K562 (cell line): ENCODE data around the gene TGOLN2. TPM values are rescaled to one million over a fixed set of nuclear protein-coding genes. Genes with fewer than 3 reads are reported as not detected.

Experiments
- BRD9 ChIP-seq: fragments of 450-650 bp; IDR thresholded peaks from 2 replicates; pipeline ENCODE4 v1.6.1; 2018; ENCODE audit warnings: low read depth; ENCODE audit not compliant: partially characterized antibody
- DIDO1 ChIP-seq: fragments of 450-650 bp; IDR thresholded peaks from 2 replicates; pipeline ENCODE4 v1.6.1; 2016; ENCODE audit warnings: low read depth, missing biosample characterization, missing genetic modification characterization
- DMBX1 ChIP-seq: fragments of 250-450 bp; sonication (Bioruptor Pico); IDR thresholded peaks from 2 replicates; pipeline ENCODE4 v1.8.0; 2022; ENCODE audit warnings: inconsistent platforms, mild to moderate bottlenecking, moderate library complexity, borderline replicate concordance
- EP300 ChIP-seq: IDR thresholded peaks from 2 replicates; pipeline ENCODE4 v1.6.1; 2012; ENCODE audit warnings: low read length, improper control_type of control experiment
- EWSR1 ChIP-seq: fragments of 450-650 bp; IDR thresholded peaks from 2 replicates; pipeline ENCODE4 v1.6.1; 2018; ENCODE audit warnings: borderline replicate concordance, mild to moderate bottlenecking, low read depth, moderate library complexity; ENCODE audit not compliant: partially characterized antibody
- HCFC1 ChIP-seq: IDR thresholded peaks from 2 replicates; pipeline ENCODE4 v1.6.1; 2012; ENCODE audit warnings: low read depth, low read length, improper control_type of control experiment
- HDAC1 ChIP-seq, 2 experiments: fragments of 450-650 bp; IDR thresholded peaks; 2 replicates each; pipeline ENCODE4 v1.6.1; 2016 to 2017; ENCODE audit warnings: inconsistent platforms in 1 of 2, mild to moderate bottlenecking in 1 of 2, moderate library complexity in 1 of 2
- MCM3 ChIP-seq: fragments of 450-650 bp; IDR thresholded peaks from 2 replicates; pipeline ENCODE4 v1.6.1; 2016
- MYC ChIP-seq, 2 experiments: fragments of 250-450 bp in 1 of 2; sonication (Bioruptor Pico) in 1 of 2; IDR thresholded peaks; 2 replicates each; pipeline versions ENCODE4 v1.5.1 to v1.6.1; 2012 to 2021; ENCODE audit warnings: low read depth in 2 of 2, borderline replicate concordance in 1 of 2, improper control_type of control experiment in 1 of 2, low read length in 1 of 2, mild to moderate bottlenecking in 1 of 2, moderate library complexity in 1 of 2
- NCOR1 ChIP-seq: fragments of 450-650 bp; IDR thresholded peaks from 2 replicates; pipeline ENCODE4 v1.6.1; 2016; ENCODE audit warnings: mild to moderate bottlenecking, moderate library complexity
- NFATC3 ChIP-seq: fragments of 450-650 bp; IDR thresholded peaks from 2 replicates; pipeline ENCODE4 v1.6.1; 2017; ENCODE audit warnings: mild to moderate bottlenecking
- POLR2H ChIP-seq: IDR thresholded peaks from 2 replicates; pipeline ENCODE4 v1.6.1; 2016; ENCODE audit warnings: missing genetic modification characterization, low read depth, mild to moderate bottlenecking, control low read depth, missing compliant biosample characterization, moderate library complexity
- RHOXF2B ChIP-seq: fragments of 250-450 bp; sonication (Bioruptor Pico); conservative IDR thresholded peaks from 2 replicates; pipeline ENCODE4 v1.5.1; 2021
- ZBTB2 ChIP-seq: fragments of 450-650 bp; IDR thresholded peaks from 2 replicates; pipeline ENCODE4 v1.6.1; 2016; ENCODE audit warnings: antibody characterized with exemption
- polyA plus RNA-seq, 8 experiments: library from polyadenylated mRNA; depleted of rRNA in 4 of 8; stranded (reverse) in 5 of 8; unstranded in 3 of 8; fragments of >200 nt; fragmentation: Nextera tagmentation in 2 of 8; fragmentation: Illumina TruSeq in 1 of 8; extraction: Ambion mirVana in 2 of 8; extraction: Trizol in 1 of 8; gene quantifications; 2 replicates each; pipeline versions ENCODE4 v1.2.1 to v1.2.3, GENCODE V29; 2011 to 2014; ENCODE audit warnings: inconsistent platforms in 1 of 8, missing spikeins in 1 of 8
- total RNA-seq, 7 experiments: library from RNA; depleted of rRNA in 6 of 7; stranded (reverse); fragments of >200 nt in 6 of 7; fragmentation: Illumina TruSeq in 2 of 7; extraction: Trizol in 2 of 7; gene quantifications; 2 replicates each; pipeline versions ENCODE4 v1.2.1 to v1.2.3, GENCODE V29; 2011 to 2021; ENCODE audit warnings: low replicate concordance in 1 of 7
- TF ChIP-seq, protein P1 (sequence below): fragments of 250-450 bp; sonication (Bioruptor Pico); IDR thresholded peaks from 2 replicates; pipeline ENCODE4 v1.5.0; 2020; ENCODE audit warnings: mild to moderate bottlenecking, borderline replicate concordance
- TF ChIP-seq, protein P2 (sequence below), 3 experiments: fragments of 200-800 bp in 1 of 3; fragments of 250-450 bp in 1 of 3; fragments of 450-650 bp in 1 of 3; sonication (Bioruptor Pico) in 1 of 3; sonication (Bioruptor generic) in 1 of 3; formaldehyde crosslinking in 1 of 3; IDR thresholded peaks; 2 replicates each; pipeline versions ENCODE4 v1.6.1 to v1.8.0; 2016 to 2022; ENCODE audit warnings: mild to moderate bottlenecking in 2 of 3, missing genetic modification characterization in 2 of 3, missing compliant biosample characterization in 1 of 3, moderate library complexity in 1 of 3
- TF ChIP-seq, protein P3 (sequence below), 2 experiments: IDR thresholded peaks in 1 of 2; conservative IDR thresholded peaks in 1 of 2; 2 replicates each; pipeline ENCODE4 v1.6.1; 2016; ENCODE audit warnings: low read depth in 2 of 2, mild to moderate bottlenecking in 1 of 2, missing compliant biosample characterization in 1 of 2, missing genetic modification characterization in 1 of 2, moderate library complexity in 1 of 2

The TGOLN2 gene
- total and polyA plus RNA-seq, 9 of the 15 experiments (the other 6 are each of a cell fraction or from before 2014, with no cell fraction given) = 13.0 to 66.5 (median 35.9) TPM

GRCh38 chr2:85329181-85329651 lies 1.4 kb upstream of the TGOLN2 start (continued):
- TF ChIP-seq, protein P1, sequence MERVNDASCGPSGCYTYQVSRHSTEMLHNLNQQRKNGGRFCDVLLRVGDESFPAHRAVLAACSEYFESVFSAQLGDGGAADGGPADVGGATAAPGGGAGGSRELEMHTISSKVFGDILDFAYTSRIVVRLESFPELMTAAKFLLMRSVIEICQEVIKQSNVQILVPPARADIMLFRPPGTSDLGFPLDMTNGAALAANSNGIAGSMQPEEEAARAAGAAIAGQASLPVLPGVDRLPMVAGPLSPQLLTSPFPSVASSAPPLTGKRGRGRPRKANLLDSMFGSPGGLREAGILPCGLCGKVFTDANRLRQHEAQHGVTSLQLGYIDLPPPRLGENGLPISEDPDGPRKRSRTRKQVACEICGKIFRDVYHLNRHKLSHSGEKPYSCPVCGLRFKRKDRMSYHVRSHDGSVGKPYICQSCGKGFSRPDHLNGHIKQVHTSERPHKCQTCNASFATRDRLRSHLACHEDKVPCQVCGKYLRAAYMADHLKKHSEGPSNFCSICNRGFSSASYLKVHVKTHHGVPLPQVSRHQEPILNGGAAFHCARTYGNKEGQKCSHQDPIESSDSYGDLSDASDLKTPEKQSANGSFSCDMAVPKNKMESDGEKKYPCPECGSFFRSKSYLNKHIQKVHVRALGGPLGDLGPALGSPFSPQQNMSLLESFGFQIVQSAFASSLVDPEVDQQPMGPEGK (CRISPR knock-in tag) = no peak
- TF ChIP-seq, protein P2, sequence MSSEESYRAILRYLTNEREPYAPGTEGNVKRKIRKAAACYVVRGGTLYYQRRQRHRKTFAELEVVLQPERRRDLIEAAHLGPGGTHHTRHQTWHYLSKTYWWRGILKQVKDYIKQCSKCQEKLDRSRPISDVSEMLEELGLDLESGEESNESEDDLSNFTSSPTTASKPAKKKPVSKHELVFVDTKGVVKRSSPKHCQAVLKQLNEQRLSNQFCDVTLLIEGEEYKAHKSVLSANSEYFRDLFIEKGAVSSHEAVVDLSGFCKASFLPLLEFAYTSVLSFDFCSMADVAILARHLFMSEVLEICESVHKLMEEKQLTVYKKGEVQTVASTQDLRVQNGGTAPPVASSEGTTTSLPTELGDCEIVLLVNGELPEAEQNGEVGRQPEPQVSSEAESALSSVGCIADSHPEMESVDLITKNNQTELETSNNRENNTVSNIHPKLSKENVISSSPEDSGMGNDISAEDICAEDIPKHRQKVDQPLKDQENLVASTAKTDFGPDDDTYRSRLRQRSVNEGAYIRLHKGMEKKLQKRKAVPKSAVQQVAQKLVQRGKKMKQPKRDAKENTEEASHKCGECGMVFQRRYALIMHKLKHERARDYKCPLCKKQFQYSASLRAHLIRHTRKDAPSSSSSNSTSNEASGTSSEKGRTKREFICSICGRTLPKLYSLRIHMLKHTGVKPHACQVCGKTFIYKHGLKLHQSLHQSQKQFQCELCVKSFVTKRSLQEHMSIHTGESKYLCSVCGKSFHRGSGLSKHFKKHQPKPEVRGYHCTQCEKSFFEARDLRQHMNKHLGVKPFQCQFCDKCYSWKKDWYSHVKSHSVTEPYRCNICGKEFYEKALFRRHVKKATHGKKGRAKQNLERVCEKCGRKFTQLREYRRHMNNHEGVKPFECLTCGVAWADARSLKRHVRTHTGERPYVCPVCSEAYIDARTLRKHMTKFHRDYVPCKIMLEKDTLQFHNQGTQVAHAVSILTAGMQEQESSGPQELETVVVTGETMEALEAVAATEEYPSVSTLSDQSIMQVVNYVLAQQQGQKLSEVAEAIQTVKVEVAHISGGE (CRISPR knock-in tag; IDR thresholded peaks at IDR 0.05) = no peak; a peak in 1 of 6 replicates
- TF ChIP-seq MYC (IDR thresholded peaks at IDR 0.05; ENCODE audit: low read depth, low read length) = peak; percentile 31; the same call in 1 of the 2 replicates
- no peak for TF ChIP-seq MYC (CRISPR knock-in tag; IDR thresholded peaks at IDR 0.05; ENCODE audit: borderline replicate concordance, low read depth)
- no peak for TF ChIP-seq DIDO1 (tag)
- TF ChIP-seq DMBX1 (CRISPR knock-in tag) = no peak
- TF ChIP-seq EP300 = peak; percentile 67
- no peak for TF ChIP-seq MCM3
- TF ChIP-seq NFATC3 = no peak
- TF ChIP-seq HCFC1 = no peak
- peak; percentile 64; the same call in 1 of the 2 replicates for TF ChIP-seq ZBTB2
- peak; percentile 84 for TF ChIP-seq NCOR1
- TF ChIP-seq, protein P3, sequence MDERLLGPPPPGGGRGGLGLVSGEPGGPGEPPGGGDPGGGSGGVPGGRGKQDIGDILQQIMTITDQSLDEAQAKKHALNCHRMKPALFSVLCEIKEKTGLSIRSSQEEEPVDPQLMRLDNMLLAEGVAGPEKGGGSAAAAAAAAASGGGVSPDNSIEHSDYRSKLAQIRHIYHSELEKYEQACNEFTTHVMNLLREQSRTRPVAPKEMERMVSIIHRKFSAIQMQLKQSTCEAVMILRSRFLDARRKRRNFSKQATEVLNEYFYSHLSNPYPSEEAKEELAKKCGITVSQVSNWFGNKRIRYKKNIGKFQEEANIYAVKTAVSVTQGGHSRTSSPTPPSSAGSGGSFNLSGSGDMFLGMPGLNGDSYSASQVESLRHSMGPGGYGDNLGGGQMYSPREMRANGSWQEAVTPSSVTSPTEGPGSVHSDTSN (CRISPR knock-in tag; IDR thresholded peaks at IDR 0.05; ENCODE audit: low read depth) = no peak
- TF ChIP-seq, protein P3 (tag; conservative IDR thresholded peaks at IDR 0.05; ENCODE audit: low read depth) = peak; percentile 38; the same call in 1 of the 2 replicates
- no peak for TF ChIP-seq EWSR1
- peak; percentile 47 for TF ChIP-seq BRD9
- no peak for TF ChIP-seq POLR2H
- TF ChIP-seq RHOXF2B (CRISPR knock-in tag) = no peak
- TF ChIP-seq HDAC1 (IDR thresholded peaks at IDR 0.05) = peak in 1 of 2 experiments; percentile 96; a peak in 2 of 4 replicates
